ENCODE data around the gene BNC1. TPM values are rescaled to one million over a fixed set of nuclear protein-coding genes. Genes with fewer than 3 reads are reported as not detected.

Gene BNC1
- total and polyA plus RNA-seq, 2 of the 4 experiments (the other 2 are of a cell fraction), result 0.38 to 0.54 TPM

- Histone ChIP-seq H3K4me1 (ENCODE audit: control insufficient read depth, insufficient read depth, low read length) (no peaks in the 10 kb centered on the region), H3K36me3 (ENCODE audit: control insufficient read depth, insufficient read depth, low read length) (no peaks in the 10 kb centered on the region), H2BK15ac (ENCODE audit: low read depth, low read length) (no peak overlapping the region), H4K91ac (ENCODE audit: insufficient read depth, low read depth, low read length) (no peak overlapping the region), H4K8ac (ENCODE audit: low read depth in 2 of 2, low read length in 2 of 2) (no peak overlapping the region), H3K18ac (ENCODE audit: low read depth, low read length) (no peak overlapping the region), H3K56ac (ENCODE audit: extremely low read depth, insufficient read depth, low read length) (no peak overlapping the region), H2AK5ac (ENCODE audit: low read depth, low read length) (no peak overlapping the region), H4K20me1 (ENCODE audit: insufficient read depth, low read length) (no peaks in the 10 kb centered on the region), H3K4ac (ENCODE audit: low read depth, low read length) (no peak overlapping the region), H3K4me2 (ENCODE audit: low read depth, low read length) (no peak overlapping the region), H2BK120ac (ENCODE audit: low read depth, low read length) (no peak overlapping the region), H3K79me1 (ENCODE audit: low read depth in 1 of 2, low read length in 2 of 2) (no peaks in the 10 kb centered on the region), H3K9ac (ENCODE audit: low read depth, low read length) (no peak overlapping the region), H3K9me1 (ENCODE audit: insufficient read depth, low read length) (no peaks in the 10 kb centered on the region), H3K9me3 (ENCODE audit: control insufficient read depth, insufficient read depth, low read length) (no peaks in the 10 kb centered on the region), H2AFZ (replicated peaks; ENCODE audit: low read length, poor library complexity) (no peak overlapping the region), H2BK5ac (ENCODE audit: low read depth, low read length, poor library complexity, severe bottlenecking) (no peak overlapping the region), H3K27me3 (ENCODE audit: control insufficient read depth, insufficient read depth, low read length) (no peaks in the 10 kb centered on the region), H3K4me3 (ENCODE audit: insufficient read depth, low read depth, low read length) (no peak overlapping the region), H3K14ac (replicated peaks; ENCODE audit: low read depth, low read length) (no peak overlapping the region), H2BK20ac (ENCODE audit: low read depth, low read length) (no peak overlapping the region), H2AK9ac (replicated peaks; ENCODE audit: low read depth, low read length, poor library complexity) (no peak overlapping the region), H3K27ac (ENCODE audit: insufficient read depth, low read length) (no peak overlapping the region), H4K5ac (ENCODE audit: low read depth, low read length) (no peak overlapping the region), H3K23ac (ENCODE audit: low read depth, low read length) (no peak overlapping the region)
- in situ Hi-C loops (cut with MboI; ENCODE audit: low sequenced_read_pairs), result loop anchor here (10.0 kb wide), 1 partner anchor 57 kb away; no protein-coding TSS in a partner anchor
- CTCF ChIA-PET, result no interaction called here
- POLR2A ChIA-PET (ENCODE audit: unreplicated experiment), result no interaction called here
- ATAC-seq (ENCODE audit: low read depth), result no peak
- 40% methylated on average over 1 of the region's 1 CpG; no CpG with 5 or more reads in 1 of the 2 experiments for WGBS, 2 experiments (ENCODE audit: extremely low coverage in 2 of 2, insufficient read length in 1 of 2)
- DNase-seq, result no peak
- TF ChIP-seq MAZ (IDR thresholded peaks at IDR 0.05; ENCODE audit: borderline replicate concordance, low read depth, low read length) (no peak), CHD1 (IDR thresholded peaks at IDR 0.05; ENCODE audit: low read depth, low read length) (no peak), ELK1 (IDR thresholded peaks at IDR 0.05; ENCODE audit: borderline replicate concordance, low read depth, low read length) (no peak), BHLHE40 (IDR thresholded peaks at IDR 0.05; ENCODE audit: low read depth, low read length) (no peak), CTCF (conservative IDR thresholded peaks at IDR 0.05; ENCODE audit: low read depth, low read length) (no peak), FOS (IDR thresholded peaks at IDR 0.05; ENCODE audit: low read depth, low read length) (no peak), SMC3 (IDR thresholded peaks at IDR 0.05; ENCODE audit: low read depth, low read length) (no peak), USF2 (IDR thresholded peaks at IDR 0.05; ENCODE audit: low read depth, low read length) (no peak), POLR2A (IDR thresholded peaks at IDR 0.05; ENCODE audit: low read depth, low read length) (no peak), CEBPB (IDR thresholded peaks at IDR 0.05; ENCODE audit: low read depth, low read length) (no peak), RAD21 (IDR thresholded peaks at IDR 0.05; ENCODE audit: low read length) (no peak), RCOR1 (IDR thresholded peaks at IDR 0.05; ENCODE audit: insufficient replicate concordance, low read length) (no peak), NFE2L2 (IDR thresholded peaks at IDR 0.05; ENCODE audit: low read depth, low read length) (no peak), MXI1 (IDR thresholded peaks at IDR 0.05; ENCODE audit: borderline replicate concordance, low read depth, low read length) (no peak), RFX5 (IDR thresholded peaks at IDR 0.05; ENCODE audit: low read depth, low read length) (no peak), MAFK (IDR thresholded peaks at IDR 0.05; ENCODE audit: low read depth, low read length) (no peak)
- dilution Hi-C loops (cut with HindIII; ENCODE audit: low sequenced_read_pairs, unreplicated experiment), result no loop called here
- BruUV-seq (replicated peaks), result no TSS peak
- intact Hi-C loops (cut with micrococcal nuclease), result no loop called here
Measured at GRCh38 chr15:83312071-83312470, 27.6 kb upstream of the BNC1 start.

All from IMR-90 (cell line).